ENCODE measurements around the gene WDR87. TPM values are rescaled to one million over a fixed set of nuclear protein-coding genes. Genes with fewer than 3 reads are reported as not detected.

The WDR87 gene
- total and polyA plus RNA-seq, 9 of the 15 experiments (the other 6 are each of a cell fraction or from before 2014, with no cell fraction given) = not detected

DNA sequence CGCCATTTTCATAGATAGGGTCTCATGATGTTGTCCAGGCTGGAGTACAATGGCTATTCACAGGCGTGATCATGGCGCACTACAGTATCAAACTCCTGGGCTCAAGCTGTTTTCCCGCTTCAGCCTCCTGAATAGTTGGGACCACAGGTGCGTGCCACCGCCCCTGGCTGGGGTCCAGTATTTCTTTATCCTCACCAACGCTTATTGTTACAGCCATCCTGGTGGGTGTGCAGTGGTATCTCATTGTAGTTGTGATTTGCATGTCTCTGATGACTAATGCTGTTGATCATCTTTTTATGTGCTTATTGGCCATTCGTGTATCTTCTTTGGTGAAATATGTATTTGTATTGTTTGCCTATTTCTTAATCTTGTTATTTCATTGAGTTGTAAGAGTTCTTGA is 49.6 kb upstream of the WDR87 start:
- FAIRE-seq (no peak), DNase-seq (ENCODE audit: extremely low read depth in 1 of 4, low spot score in 3 of 4) (no peak), ATAC-seq (no peak)
- 15% methylated on average over 8 of the region's 8 CpGs for WGBS (ENCODE audit: insufficient coverage, low coverage, missing lambda C conversion rate)
- H3K27me3 ChIP-seq (ENCODE audit: control insufficient read depth in 2 of 2, insufficient read depth in 2 of 2, low read length in 2 of 2) = no peaks in the 10 kb centered on the region; a peak in 2 of 5 replicates
- TF ChIP-seq ZNF280A (IDR thresholded peaks at IDR 0.05; ENCODE audit: low read depth, partially characterized antibody) (no peak), ZNF766 (CRISPR knock-in tag; conservative IDR thresholded peaks at IDR 0.05) (no peak), BDP1 (IDR thresholded peaks at IDR 0.05; ENCODE audit: insufficient read depth, insufficient read length) (no peak)
- TF ChIP-seq, protein P1, sequence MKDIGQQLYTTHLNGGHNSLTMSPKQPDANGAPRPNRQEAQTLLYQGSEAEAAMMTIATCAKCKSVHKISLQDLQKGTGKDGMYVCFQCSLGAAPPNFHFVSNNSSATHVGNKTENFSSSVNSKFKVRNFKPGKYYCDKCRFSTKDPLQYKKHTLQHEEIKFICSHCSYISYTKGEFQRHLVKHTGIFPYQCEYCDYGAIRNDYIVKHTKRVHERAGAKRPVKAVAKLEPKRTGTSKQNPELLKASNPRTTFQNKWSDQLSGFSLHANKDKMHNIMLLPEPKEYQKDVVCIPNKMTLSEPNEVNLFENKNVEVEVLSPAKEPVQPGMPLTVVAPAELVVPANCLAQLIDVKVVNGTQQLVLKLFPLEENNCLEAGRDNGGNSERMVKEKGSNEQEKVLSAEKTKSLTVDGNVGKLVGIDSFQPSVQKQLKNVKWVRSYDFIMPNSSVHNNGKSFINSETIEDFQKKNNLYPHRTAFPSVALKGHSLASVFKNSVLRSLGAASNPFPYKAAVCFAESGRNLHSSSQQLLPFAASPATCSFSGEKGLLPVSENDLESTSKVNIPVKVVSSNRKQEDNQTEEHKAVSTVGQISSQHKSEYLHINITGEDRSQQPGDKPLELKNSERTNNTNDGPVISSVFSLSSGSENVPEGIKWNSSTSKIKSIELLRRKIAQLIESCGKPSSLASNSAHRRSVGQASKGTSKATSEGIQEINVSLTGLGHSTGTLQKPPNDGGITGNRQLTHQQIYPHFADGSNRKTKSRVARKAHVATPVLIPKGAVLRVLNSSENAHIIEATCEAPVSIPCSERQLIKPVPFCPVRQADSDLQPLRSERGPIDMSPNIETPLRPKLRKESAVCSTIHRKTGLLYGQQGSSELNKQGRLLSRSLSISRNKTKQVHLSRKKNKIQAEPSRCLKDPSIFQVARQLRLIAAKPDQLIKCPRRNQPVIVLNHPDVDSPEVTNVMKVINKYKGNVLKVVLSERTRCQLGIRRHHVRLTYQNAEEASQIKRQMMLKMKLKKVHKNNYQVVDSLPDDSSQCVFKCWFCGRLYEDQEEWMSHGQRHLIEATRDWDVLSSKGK (CRISPR knock-in tag; IDR thresholded peaks at IDR 0.05) = no peak
- H3K4me2 ChIP-seq (ENCODE audit: insufficient read depth, low read length) = no peak overlapping the region
- no peak overlapping the region for H3K9ac ChIP-seq (ENCODE audit: insufficient read depth in 1 of 2, low read depth in 2 of 2, low read length in 2 of 2)
- H4K20me1 ChIP-seq (replicated peaks; ENCODE audit: control insufficient read depth, insufficient read depth, low read length) = no peaks in the 10 kb centered on the region
- no peak overlapping the region for H3K4me3 ChIP-seq
- H3K4me1 ChIP-seq (replicated peaks in 1 of 2; ENCODE audit: control insufficient read depth in 2 of 2, insufficient read depth in 2 of 2, low read length in 2 of 2) = no peaks in the 10 kb centered on the region
- CTCF ChIA-PET (ENCODE audit: low intra/inter-chr PET ratio) = no interaction called here
- in situ Hi-C loops (cut with MboI) (no loop called here), intact Hi-C loops (cut with micrococcal nuclease) (no loop called here)
- no TSS peak for BruUV-seq (replicated peaks)
- H3K36me3 ChIP-seq (ENCODE audit: control insufficient read depth, insufficient read depth, low read length) = no peaks in the 10 kb centered on the region
- H3K27ac ChIP-seq (ENCODE audit: extremely low read depth, low read depth, low read length) = no peak overlapping the region
- no peaks in the 10 kb centered on the region for H3K9me3 ChIP-seq (replicated peaks; ENCODE audit: control insufficient read depth, insufficient read depth, low read depth, low read length)
- H2AFZ ChIP-seq (ENCODE audit: low read depth, low read length) = no peak overlapping the region
- POLR2A ChIA-PET = no interaction called here
- no peaks in the 10 kb centered on the region for H3K9me1 ChIP-seq (ENCODE audit: control insufficient read depth, insufficient read depth, low read length)
- H3K79me2 ChIP-seq (ENCODE audit: control insufficient read depth, insufficient read depth, low read length) = no peaks in the 10 kb centered on the region

All from K562 (cell line).